ENCODE measurements around the gene BICRAL.
A peak's percentile ranks its signal among the peaks of the same experiment; 100 is the strongest.
"Not testable (repeated sequence)": the region's sequence is repeated elsewhere in the genome, so short reads cannot be mapped to it uniquely, and the experiment has no call there.

The BICRAL gene

DNA sequence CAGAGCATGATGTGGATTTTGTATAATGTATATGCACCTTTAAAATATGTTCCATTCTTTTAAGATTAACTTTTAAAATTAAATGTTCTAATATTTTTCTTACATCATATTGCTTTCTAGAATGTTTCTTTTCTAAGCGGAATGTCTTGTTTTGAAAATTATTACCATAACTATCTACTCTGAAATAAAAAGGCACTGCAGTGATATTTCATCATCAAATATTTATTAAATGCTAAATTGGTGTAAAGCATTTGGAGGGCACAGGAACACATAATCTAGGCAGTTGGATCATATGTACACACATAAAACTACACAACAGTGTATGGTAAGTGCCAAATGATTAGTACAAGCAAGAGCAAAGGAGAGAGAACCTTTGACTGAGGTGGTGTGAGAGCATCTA is 13.8 kb downstream of the BICRAL start:
- DNase-seq = no peak

DNA sequence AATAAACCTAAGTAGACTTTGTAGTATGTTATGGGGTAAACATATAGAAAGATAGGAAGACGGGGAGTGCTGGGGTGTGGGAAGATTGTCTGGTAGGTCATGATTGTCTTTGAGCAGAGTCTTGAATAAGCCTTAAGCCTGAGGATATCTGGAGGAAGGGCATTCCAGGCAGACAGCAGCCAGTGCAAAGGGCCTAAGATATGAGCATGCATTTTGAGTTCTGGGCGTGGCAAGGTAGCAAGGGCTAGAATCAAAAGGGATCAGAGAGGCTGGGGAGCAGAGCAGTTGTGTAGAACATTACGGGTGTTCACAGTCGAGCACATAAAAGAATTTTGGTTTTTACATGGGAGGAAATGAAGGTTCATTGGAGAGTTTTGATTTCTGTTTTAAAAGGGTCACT is 14.3 kb downstream of the BICRAL start:
- DNase-seq = no peak

DNA sequence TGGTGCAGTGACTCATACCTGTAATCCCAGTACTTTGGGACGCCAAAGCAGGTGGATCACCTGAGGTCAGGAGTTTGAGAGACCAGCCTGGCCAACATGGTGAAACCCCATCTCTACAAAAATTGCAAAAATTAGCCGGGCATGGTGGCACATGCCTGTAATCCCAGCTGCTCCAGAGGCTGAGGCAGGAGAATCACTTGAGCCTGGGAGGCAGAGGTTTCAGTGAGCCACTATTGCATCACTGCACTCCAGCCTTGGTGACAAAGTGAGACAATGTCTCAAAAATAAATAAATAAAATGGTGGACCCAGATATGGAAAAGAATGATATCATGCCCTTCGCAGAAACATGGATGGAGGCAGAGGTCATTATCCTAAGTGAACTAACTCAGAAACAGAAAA is 15.8 kb downstream of the BICRAL start:
- DNase-seq = not testable (repeated sequence)

DNA sequence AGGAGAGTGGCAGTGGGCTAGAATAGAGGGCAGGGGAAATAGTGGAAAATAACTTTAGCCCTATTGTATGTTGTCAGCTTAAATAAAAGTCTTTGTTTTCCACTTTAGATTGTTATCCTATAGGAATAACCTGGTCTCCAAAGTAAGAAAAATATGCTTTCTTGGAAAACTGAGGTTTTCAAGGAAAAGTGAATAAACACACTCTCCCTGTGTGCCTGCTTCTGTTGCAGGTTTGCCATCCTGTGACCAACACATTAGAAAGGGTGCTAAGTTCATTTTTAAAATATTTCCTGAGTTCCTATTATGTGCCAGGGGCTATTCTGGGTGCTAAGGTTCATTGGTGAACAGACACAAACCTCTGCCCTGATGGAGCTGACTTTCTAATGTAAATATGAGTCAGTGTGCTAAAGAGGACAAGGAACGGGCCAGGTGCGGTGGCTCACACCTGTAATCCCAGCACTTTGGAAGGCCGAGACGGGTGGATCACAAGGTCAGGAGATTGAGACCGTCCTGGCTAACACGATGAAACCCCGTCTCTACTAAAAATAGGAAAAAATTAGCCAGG is 23.5 kb downstream of the BICRAL start:
- no peak for DNase-seq

DNA sequence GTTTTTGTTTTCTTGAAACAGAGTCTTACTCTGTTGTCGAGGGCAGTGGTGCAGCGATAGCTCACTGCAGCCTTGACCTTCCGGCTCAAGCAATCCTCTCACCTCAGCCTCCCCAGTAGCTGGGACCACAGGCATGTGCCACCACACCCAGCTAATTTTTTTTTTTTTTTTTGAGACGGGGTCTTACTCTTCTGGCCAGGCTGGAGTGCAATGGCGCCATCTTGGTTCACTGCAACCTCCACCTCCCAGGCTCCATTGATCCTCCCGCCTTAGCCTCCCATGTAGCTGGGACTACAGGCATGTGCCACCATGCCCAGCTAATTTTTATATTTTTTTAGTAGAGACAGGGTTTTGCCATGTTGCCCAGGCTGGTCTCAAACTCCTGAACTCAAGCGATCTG is 24.5 kb downstream of the BICRAL start:
- not testable (repeated sequence) for DNase-seq

DNA sequence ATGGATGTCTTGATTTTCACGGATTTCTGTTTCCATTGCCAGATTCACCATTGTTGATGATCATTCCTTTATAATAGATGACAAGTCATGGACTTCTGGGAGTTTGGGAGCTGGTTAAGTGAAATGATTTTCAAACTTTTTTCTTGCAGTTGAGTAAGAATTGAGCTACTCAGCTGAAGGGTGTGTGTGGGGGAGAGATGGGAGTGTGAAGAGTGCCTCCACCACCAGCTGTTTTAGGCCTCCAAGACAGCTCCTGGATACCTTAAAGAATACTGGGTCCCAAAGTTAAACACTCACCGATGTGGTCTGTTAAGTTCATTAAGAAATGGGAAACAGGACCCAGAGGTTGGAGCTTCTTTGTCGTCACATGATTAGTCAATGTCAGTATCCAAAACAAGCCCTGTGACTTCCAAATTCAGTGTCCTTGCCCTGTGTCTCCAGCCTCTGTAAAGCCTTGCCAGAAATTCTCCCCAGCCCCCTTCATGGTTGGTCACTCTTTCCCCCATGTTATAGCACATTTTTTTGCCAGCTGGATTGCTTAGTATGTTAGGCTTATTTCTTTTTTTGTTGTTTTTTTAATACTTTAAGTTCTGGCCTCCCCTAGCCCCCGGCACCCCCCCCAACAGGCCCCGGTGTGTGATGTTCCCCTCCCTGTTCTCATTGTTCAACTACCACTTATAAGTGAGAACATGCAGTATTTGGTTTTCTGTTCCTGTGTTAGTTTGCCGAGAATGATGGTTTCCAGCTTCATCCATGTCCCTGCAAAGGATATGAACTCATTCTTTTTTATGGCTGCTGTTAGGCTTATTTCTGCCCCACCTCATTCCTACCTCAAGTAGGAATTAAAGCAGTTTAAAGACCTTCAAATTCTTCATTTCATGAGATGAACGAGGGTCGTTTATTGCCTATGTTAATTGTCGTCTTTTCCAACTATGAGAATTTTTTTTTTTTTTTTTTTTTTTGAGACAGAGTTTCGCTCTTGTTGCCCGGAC is 26.9 kb downstream of the BICRAL start:
- DNase-seq = no peak

DNA sequence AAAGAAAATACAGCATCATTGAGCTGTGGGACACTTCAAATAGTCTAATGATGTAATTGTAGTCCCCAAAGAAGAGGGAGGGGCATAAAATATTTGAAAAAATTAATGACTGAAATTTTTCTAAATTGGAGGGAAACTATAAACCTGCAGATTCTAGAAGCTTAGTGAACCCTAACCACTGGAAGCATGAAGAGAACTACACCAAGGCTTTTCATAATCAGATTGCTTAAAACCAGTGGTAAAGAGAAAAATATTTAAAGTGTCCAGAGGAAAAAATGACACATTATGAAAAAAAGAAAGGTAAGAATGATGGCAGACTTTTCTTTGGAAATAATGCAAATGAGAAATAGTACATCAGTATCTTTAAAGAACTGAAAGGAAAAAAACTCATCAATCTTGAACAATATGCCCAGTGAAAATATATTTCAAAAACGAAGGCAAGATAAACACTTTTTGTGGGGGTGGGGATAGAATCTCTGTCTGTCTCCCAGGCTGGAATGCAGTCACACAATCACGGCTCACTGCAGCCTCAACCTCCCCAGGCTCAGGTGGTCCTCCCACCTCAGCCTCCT is 31.3 kb downstream of the BICRAL start:
- no peak for DNase-seq

DNA sequence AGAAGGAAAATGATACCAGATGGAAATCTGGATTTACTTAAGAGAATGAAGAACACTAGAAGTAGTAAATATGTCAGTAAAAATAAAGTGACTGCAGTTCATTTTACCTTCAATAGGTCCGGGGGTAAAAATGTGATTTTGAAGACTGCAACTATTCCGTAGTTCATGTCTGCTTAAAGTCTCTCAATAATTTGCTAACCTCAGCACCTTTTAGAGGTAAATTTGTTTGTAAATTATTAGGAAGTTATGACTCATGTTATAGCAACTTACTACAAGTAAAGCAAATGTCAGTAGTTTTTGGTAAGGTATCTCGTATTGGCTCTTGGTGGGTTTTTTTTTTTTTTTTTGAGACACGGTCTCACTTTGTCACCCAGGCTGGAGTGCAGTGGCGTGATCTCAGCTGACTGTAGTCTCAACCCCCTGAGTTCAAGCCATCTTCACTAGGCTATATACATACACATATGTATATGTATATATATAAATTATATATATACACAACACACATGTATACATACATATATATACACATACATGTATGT is 32.1 kb downstream of the BICRAL start:
- no peak for DNase-seq

DNA sequence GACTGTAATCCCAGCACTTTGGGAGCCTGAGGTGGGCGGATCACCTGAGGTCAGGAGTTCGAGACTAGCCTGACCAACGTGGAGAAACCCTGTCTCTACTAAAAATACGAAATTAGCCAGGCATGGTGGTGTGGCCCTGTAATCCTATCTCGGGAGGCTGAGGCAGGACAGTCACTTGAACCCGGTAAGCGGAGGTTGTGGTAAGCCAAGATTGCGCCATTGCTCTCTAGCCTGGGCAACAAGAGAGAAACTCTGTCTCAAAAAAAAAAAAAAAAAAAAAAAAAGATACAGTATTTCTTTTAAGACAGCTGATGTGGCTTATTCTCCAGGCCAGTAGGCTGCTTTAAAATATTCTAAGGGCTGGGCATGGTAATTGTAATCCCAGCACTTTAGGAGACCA is 33.9 kb downstream of the BICRAL start:
- DNase-seq = not testable (repeated sequence)

DNA sequence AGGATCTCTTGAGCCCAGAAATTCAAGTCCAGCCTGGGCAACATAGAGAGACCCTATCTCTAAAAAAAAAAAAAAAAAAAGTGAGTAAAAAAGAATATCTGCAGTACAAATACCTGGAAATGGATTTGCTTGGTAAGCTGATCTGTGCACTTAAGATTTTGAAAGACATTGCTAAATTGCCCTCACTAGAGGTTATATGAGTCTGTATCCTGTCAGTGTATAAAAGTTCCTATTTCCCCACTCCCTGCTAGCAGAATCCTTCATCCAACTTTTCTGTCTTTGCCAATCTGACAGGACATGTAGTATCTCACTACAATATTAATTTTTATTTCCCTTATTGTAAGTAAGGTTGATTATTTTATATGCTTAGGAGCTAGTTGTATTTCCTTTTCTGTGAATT is 36.1 kb downstream of the BICRAL start:
- DNase-seq = no peak

DNA sequence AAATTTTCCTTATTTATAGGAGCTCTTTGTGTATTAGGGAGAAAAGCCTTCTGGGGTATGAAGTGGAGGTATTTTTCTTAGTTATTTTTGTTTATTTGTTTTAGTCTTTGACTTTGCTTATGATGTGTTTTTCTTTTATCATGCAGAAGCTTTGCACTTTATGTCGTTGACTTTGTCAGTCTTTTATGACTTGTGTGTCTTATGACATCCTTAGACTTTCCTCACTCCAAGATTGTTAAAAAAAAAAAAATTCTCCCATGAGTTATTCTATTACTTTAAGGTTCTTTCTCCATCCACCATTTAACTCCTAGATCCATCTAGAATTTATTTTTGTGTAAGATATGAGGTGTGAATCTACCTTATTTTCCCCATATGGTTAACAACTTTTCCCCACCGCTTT is 36.6 kb downstream of the BICRAL start:
- no peak for DNase-seq

DNA sequence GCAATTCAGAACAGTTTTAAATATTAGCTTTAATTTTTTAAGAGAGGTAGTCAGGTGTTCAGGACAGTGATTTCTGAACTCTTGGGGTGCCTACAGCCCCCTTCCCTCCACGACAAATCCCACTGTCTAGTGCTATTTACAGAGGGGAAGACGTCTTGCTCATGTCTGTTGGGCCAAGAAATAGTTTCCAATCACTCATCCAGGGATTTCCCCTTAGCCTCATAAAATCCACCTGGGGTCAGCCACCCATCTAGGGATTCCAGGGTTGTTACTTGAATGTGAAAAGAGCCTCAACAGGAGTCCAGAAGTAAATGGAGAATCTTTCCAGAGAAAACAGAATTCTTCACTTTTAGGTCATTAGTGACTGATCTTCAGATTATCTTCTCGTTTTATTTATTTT is 37.0 kb downstream of the BICRAL start:
- DNase-seq = no peak

DNA sequence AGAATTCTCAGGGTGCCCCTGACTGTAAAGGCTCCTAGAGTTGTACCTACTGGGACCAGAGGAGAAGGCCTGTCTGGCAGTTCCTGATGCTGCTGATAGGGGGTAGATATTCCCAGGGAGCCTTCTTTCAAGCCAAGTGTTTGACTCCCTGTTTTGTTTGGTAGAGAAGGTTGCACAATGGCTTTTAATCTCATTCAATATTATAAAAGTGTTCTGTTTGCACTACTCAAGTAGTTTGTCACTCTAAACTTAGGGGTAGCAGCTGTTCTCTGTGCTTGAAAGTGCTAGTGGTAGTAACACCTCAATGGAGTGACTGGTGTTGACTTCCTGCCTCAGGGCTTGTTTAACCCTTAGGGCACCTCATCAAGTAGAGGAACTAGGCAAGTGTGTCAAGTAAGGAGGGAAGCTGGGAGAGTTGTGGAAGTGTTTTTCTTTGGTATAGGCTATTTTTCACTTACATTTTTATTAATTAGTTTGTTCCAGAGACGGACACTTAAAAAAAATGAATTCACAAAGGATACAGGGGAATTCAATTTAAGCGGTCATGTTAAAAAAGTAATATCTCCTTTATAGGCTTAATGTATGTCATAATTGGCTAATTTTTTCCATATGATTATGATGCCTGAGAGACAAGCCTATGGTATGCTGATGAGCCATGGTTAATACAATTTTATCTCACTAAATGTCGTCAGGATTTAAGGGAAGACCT is 38.1 kb downstream of the BICRAL start:
- peak; percentile 20 for DNase-seq

DNA sequence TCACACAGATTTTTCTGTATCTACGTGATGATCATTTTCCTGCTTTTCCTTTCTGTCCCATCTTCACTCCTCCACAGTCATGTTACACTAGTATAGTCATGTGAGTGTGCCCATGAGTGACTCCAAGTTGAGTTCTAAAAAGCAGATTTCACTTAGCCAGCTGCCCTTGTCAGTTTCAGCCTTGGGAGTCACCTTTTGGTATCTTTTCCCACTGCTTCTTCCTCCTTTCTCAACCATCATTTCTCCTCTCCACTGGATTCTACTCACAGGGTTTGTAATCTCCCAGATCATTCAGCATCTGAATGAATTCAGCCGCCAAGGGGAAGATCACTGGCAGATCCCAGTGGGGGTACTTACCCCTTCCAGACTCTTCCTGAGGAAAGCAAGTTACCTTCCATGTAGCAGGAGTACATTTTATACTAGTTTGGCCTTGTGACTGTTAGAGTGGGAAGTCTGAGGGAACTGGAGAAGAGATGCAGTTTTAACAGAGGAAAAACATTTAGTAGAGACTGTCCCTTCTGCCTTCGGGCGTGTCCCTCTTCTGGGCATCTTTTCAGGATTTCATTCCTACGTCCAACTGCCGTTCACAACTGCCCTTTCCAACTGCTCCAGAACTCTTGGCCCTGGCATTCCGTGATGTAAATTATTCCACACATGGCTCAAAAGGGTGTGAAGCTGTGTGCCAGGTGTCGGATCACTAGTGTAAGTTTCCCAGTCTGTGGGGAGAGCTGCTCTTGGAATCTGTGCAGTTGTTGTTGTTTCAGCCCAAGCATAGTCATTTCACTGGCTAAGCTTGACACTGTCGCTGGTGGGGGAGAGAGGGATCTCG is 38.9 kb downstream of the BICRAL start:
- no peak for DNase-seq

DNA sequence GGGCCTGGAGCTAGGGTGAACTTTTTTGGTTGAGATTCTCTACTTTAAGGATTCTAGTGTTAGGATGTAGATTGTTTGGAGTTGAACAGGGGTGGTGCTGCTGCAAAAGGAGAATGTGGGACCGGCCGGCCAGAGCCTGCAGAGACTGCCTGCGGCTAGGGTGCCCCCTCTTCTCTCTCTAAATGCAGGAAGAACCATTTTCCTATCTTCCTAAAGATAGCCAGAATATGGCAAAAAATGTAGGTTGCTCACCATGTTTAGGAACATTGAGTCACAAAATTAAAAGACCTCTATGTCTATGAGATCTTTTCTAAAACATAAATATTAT is 39.5 kb downstream of the BICRAL start:
- no peak for DNase-seq

DNA sequence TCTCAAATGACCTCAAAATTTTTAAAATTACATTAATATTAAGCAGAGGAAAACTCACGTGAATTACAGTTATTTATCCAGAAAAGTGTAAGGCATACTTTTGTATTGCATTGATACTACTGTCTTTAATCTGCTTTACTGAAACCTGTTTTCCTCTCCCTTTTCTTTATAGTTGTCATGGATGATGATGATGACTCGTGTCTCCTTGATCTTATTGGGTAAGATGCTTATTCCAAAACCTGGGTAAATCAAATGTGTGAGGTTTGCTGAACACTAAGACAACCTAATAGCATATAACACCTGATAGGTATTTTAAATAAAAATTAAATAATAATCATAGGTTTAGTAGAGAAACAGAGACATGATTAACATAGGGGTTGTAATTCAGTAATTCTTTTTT is 40.0 kb downstream of the BICRAL start:
- no peak for DNase-seq

DNA sequence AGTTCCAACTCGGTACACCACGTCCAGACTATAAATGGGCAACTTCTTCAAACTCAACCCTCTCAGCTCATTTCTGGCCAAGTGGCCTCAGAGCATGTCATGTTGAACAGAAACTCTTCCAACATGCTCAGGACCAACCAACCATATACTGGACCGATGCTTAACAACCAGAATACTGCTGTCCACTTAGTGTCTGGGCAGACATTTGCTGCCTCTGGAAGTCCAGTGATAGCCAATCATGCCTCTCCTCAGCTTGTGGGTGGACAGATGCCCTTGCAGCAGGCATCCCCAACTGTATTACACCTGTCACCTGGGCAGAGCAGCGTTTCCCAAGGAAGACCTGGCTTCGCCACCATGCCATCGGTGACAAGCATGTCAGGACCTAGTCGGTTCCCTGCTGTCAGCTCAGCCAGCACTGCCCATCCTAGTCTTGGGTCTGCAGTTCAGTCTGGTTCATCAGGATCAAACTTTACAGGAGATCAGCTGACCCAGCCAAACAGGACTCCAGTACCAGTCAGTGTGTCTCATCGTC is 47.8 kb downstream of the BICRAL start:
- DNase-seq = no peak

DNA sequence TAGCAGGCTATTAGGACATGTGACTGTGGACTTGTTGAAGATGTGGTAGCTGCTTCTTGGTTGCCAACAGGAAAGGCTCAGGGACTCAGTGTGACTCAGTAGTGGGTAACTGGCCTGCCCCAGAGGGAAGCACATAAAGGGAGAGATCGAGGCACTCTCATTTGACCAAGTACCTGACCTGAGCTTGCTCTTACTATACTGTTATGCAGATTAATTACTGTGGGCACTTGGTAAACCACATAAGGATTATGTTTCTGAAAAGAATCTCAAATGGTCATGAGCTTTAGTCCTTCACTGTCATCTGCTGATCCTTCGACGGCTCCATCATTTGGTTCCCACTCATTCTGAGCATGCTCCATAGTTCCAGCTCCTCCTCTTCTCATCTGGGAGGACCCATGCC is 49.4 kb downstream of the BICRAL start:
- no peak for DNase-seq

DNA sequence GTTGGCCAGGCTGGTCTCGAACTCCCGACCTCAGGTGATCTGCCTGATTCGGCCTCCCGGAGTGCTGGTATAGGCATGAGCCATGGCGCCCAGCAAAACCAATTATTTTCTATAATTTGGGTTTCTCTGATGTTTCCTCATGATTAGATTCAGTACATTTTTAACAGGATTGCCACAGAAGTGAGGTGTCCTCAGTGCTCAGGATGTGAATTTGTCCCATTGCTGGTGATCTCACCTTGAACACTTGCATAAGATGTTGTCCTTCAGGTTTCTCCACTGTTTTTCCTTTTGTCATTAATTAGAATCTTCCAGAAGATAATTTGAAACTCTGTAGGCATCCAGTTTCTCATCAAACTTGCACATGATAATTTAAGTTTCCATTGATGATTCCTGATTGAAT is 52.2 kb downstream of the BICRAL start:
- no peak for DNase-seq

DNA sequence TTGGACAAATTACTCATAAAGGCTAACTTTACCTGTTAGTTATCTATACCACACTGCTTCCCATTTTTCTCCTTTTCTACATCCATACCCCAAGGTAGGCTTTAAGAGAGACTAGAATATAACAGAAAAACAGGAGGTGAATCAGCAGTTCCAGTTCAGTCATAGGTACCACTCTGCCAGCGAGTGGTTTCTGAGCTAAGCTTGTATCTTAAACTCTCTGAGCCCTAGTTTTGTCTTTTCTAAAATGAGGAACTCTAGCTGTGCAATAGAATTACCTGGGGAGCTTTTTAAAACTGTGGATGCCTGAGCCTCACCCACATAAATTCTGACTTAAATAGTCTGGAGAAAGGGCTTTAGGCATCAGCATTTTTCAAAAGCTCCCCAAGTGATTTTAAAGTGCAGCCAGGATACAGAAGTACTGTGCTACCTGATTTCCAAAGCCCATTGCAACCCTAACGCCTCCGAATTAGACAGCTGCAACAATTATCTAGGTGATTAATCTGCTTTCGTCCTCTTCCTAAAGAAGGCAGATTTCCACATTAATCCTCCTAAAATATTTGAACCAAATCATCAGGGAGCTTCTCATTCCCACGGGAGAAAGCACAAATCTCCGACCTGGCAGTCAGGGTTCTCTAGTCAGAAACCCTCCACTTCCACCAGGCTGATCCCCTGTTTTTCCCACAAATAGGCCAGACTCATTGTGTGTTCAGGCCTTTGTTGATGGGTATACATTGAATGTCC is 60.2 kb downstream of the BICRAL start:
- no peak for DNase-seq

DNA sequence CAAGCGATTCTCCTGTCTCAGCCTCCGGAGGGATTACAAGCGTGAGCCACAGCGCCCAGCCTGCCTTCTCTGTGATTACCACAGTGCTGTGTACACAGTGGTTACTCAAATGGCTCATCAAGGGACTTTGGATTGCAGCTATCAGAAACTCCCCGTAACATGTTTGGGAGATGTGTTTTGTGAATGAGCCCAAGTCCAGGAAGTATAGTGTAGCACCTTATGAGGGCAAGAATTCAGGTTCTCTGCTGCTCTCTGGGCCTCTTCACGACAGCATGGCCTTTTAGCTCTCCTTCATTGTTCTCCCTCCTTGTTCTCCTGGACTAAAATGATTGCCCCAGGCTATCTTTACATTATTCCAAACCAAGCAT is 63.5 kb downstream of the BICRAL start:
- DNase-seq = no peak

Measured in CD4-positive, alpha-beta T cell treated with Interleukin-17A for 4 hours (primary cell).